Measurements from ENCODE around the gene MOXD1. TPM values are rescaled to one million over a fixed set of nuclear protein-coding genes. Genes with fewer than 3 reads are reported as not detected.

MOXD1 gene
- total RNA-seq, 1 experiment from 2014 or later, result 1.0 TPM

- Histone ChIP-seq H2AFZ (ENCODE audit: low read depth, low read length, poor library complexity, severe bottlenecking) (no peak overlapping the region), H3K9me2 (ENCODE audit: insufficient read depth) (no peaks in the 10 kb centered on the region), H3K27ac (ENCODE audit: low read depth, low read length) (no peak overlapping the region), H3K4me3 (replicated peaks in 1 of 2; ENCODE audit: low read depth in 1 of 2, low read length in 2 of 2) (no peak overlapping the region), H3K27me3 (ENCODE audit: insufficient read depth, low read length) (no peaks in the 10 kb centered on the region), H3K9me3 (ENCODE audit: control insufficient read depth in 1 of 2, insufficient read depth in 1 of 2, low read depth in 1 of 2, low read length in 2 of 2) (peaks cover 4 to 6% of the 10 kb centered on the region in 2 experiments; a peak in 1 of 4 replicates), H4K20me1 (ENCODE audit: insufficient read depth) (no peaks in the 10 kb centered on the region), H3K79me2 (ENCODE audit: insufficient read depth, low read length) (no peaks in the 10 kb centered on the region), H3K4me2 (ENCODE audit: low read length) (no peak overlapping the region), H3K4me1 (ENCODE audit: control insufficient read depth in 1 of 2, insufficient read depth in 2 of 2, low read length in 2 of 2) (no peaks in the 10 kb centered on the region), H3K36me3 (ENCODE audit: control insufficient read depth in 1 of 2, insufficient read depth in 2 of 2, low read length in 2 of 2) (no peaks in the 10 kb centered on the region), H3K9ac (ENCODE audit: low read length) (no peak overlapping the region)
- POLR2A ChIA-PET, result no interaction called here
- no TSS peak for BruUV-seq (replicated peaks)
- DNase-seq (ENCODE audit: low read depth, low spot score), result no peak
- ATAC-seq, result no peak
- RAD21 ChIA-PET (ENCODE audit: low non-redundant PET in 1 of 2, low total read pairs in 2 of 2, uncharacterized antibody in 2 of 2, unreplicated experiment in 2 of 2), result no interaction called here
- intact Hi-C loops (cut with micrococcal nuclease), result no loop called here
- CTCF ChIA-PET, result no interaction called here
- TF ChIP-seq POLR2A (IDR thresholded peaks at IDR 0.05; ENCODE audit: borderline replicate concordance, extremely low read depth, insufficient read depth, insufficient read length), result no peak
- TF ChIP-seq RAD21 (IDR thresholded peaks at IDR 0.05; ENCODE audit: low read depth), result no peak
- TF ChIP-seq CEBPB (IDR thresholded peaks at IDR 0.05; ENCODE audit: low read depth), result no peak
These were observed 12.2 kb upstream of the MOXD1 start for GRCh38 chr6:132413499-132413802.

- H2AFZ ChIP-seq (ENCODE audit: low read depth, low read length, poor library complexity, severe bottlenecking), result no peak overlapping the region
- H3K4me2 ChIP-seq (ENCODE audit: low read length), result no peak overlapping the region
- H3K4me1 ChIP-seq (ENCODE audit: control insufficient read depth in 1 of 2, insufficient read depth in 2 of 2, low read length in 2 of 2), result no peaks in the 10 kb centered on the region
- H3K79me2 ChIP-seq (ENCODE audit: insufficient read depth, low read length), result no peaks in the 10 kb centered on the region
- TF ChIP-seq ELF1 (IDR thresholded peaks at IDR 0.05; ENCODE audit: borderline replicate concordance, low read depth) (no peak), REST (IDR thresholded peaks at IDR 0.05; ENCODE audit: low read depth) (no peak), JUND (IDR thresholded peaks at IDR 0.05) (no peak), ZFX (IDR thresholded peaks at IDR 0.05) (no peak), EGR1 (IDR thresholded peaks at IDR 0.05; ENCODE audit: low read depth) (no peak), SIN3A (IDR thresholded peaks at IDR 0.05; ENCODE audit: low read depth) (no peak), CTCF (IDR thresholded peaks at IDR 0.05 in 2 of 3, conservative IDR thresholded peaks at IDR 0.05 in 1 of 3; ENCODE audit: borderline replicate concordance in 1 of 3, insufficient read depth in 1 of 3, low read depth in 2 of 3, low read length in 2 of 3) (no peak), SP1 (IDR thresholded peaks at IDR 0.05; ENCODE audit: low read depth) (no peak), YY1 (IDR thresholded peaks at IDR 0.05; ENCODE audit: extremely low read depth, insufficient replicate concordance, low read depth, low read length) (no peak)
- TF ChIP-seq, protein P1, sequence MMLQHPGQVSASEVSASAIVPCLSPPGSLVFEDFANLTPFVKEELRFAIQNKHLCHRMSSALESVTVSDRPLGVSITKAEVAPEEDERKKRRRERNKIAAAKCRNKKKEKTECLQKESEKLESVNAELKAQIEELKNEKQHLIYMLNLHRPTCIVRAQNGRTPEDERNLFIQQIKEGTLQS (IDR thresholded peaks at IDR 0.05), result no peak
- no TSS peak for BruUV-seq (replicated peaks)
- no peak for ATAC-seq
- no peak overlapping the region for H3K4me3 ChIP-seq (replicated peaks in 1 of 2; ENCODE audit: low read depth in 1 of 2, low read length in 2 of 2)
- no peak overlapping the region for H3K9ac ChIP-seq (ENCODE audit: low read length)
- no peaks in the 10 kb centered on the region for H3K27me3 ChIP-seq (ENCODE audit: insufficient read depth, low read length)
- ChIA-PET RAD21 (ENCODE audit: low non-redundant PET in 1 of 2, low total read pairs in 2 of 2, uncharacterized antibody in 2 of 2, unreplicated experiment in 2 of 2) (no interaction called here), POLR2A (no interaction called here), CTCF (no interaction called here)
- H3K9me3 ChIP-seq (ENCODE audit: control insufficient read depth in 1 of 2, insufficient read depth in 1 of 2, low read depth in 1 of 2, low read length in 2 of 2), result peaks cover 4 to 6% of the 10 kb centered on the region in 2 experiments; a peak in 1 of 4 replicates
- DNase-seq (ENCODE audit: low read depth, low spot score), result no peak
- no peaks in the 10 kb centered on the region for H3K36me3 ChIP-seq (ENCODE audit: control insufficient read depth in 1 of 2, insufficient read depth in 2 of 2, low read length in 2 of 2)
- no peaks in the 10 kb centered on the region for H4K20me1 ChIP-seq (ENCODE audit: insufficient read depth)
- no peak overlapping the region for H3K27ac ChIP-seq (ENCODE audit: low read depth, low read length)
- no peaks in the 10 kb centered on the region for H3K9me2 ChIP-seq (ENCODE audit: insufficient read depth)
- intact Hi-C loops (cut with micrococcal nuclease), result no loop called here
These were observed 11.6 kb upstream of the MOXD1 start for GRCh38 chr6:132412656-132413498.

Measured in HCT116 (cell line).